Endothelial cell of umbilical vein (primary cell): ENCODE results near the gene TSKU. TPM values are rescaled to one million over a fixed set of nuclear protein-coding genes. Genes with fewer than 3 reads are reported as not detected.

ENCODE experiments used
- BruUV-seq: library from RNA; stranded (reverse); fragments of 400-500 nt; replicated peaks from 2 replicates; lab custom pipeline; 2021; lab: Mats Ljungman, UMichigan
- CTCF ChIA-PET: fragments of 300-600, 350-600 bp; sonication (Branson Sonifier 250); formaldehyde crosslinking; loops from one replicate; lab custom pipeline; 2021; ENCODE audit warnings: antibody characterized with exemption, inconsistent platforms; lab: Charles Lee
- POLR2A ChIA-PET: fragments of 300-600, 350-600 bp; sonication (Branson Sonifier 250); formaldehyde crosslinking; loops from one replicate; lab custom pipeline; 2021; ENCODE audit warnings: antibody characterized with exemption, inconsistent platforms; lab: Charles Lee
- DNase-seq: peaks from one replicate; pipeline ENCODE4 v3.0.0-alpha.2; 2011; ENCODE audit warnings: low read depth, low spot score
- FAIRE-seq: peaks from 2 replicates; lab custom pipeline; 2011; peaks lifted over from hg19 to GRCh38; lab: Jason Lieb, UNC
- H2AFZ ChIP-seq: 2 replicates; pipeline ENCODE4 v1.6.0; 2012; ENCODE audit warnings: low read depth, low read length, control low read depth, inconsistent platforms
- H3K27ac ChIP-seq: 2 replicates; pipeline ENCODE4 v1.5.1; 2011; ENCODE audit warnings: low read depth, mild to moderate bottlenecking, control low read depth, low read length, moderate library complexity; ENCODE audit not compliant: insufficient read depth
- H3K27me3 ChIP-seq, 2 experiments: 2 replicates each; pipeline versions ENCODE4 v1.6.0 to v1.6.1; 2011; ENCODE audit warnings: low read length in 2 of 2, mixed read lengths in 1 of 2; ENCODE audit not compliant: control insufficient read depth in 2 of 2, insufficient read depth in 2 of 2
- H3K36me3 ChIP-seq, 2 experiments: 2 replicates in 1 of 2; 3 replicates in 1 of 2; pipeline ENCODE4 v1.5.1; 2011; ENCODE audit warnings: low read length in 2 of 2, mild to moderate bottlenecking in 1 of 2, moderate library complexity in 1 of 2; ENCODE audit not compliant: control insufficient read depth in 2 of 2, insufficient read depth in 2 of 2; ENCODE audit errors: extremely low read depth in 1 of 2
- H3K4me1 ChIP-seq: 3 replicates; pipeline ENCODE4 v1.5.1; 2011; ENCODE audit warnings: mild to moderate bottlenecking, low read length; ENCODE audit not compliant: control insufficient read depth, insufficient read depth; ENCODE audit errors: extremely low read depth
- H3K4me2 ChIP-seq: 2 replicates; pipeline ENCODE4 v1.6.1; 2011; ENCODE audit warnings: low read length, control low read depth, mixed read lengths; ENCODE audit not compliant: insufficient read depth
- H3K4me3 ChIP-seq, 3 experiments: fragments of 200-600 bp in 1 of 3; sonication (generic), shearing (Covaris generic) in 1 of 3; replicated peaks in 1 of 3; 2 replicates each; pipeline ENCODE4 v1.5.1; 2011 to 2016; ENCODE audit warnings: control low read depth in 3 of 3, low read length in 3 of 3, mild to moderate bottlenecking in 2 of 3, inconsistent platforms in 1 of 3, low read depth in 1 of 3, moderate library complexity in 1 of 3; ENCODE audit not compliant: insufficient read depth in 1 of 3
- H3K79me2 ChIP-seq: 2 replicates; pipeline ENCODE4 v1.6.0; 2012; ENCODE audit warnings: low read length, inconsistent platforms; ENCODE audit not compliant: control insufficient read depth, insufficient read depth
- H3K9ac ChIP-seq: replicated peaks from 2 replicates; pipeline ENCODE3; 2011; ENCODE audit warnings: low read length, control low read depth; ENCODE audit not compliant: insufficient read depth; ENCODE audit errors: extremely low read depth
- H3K9me1 ChIP-seq: replicated peaks from 3 replicates; pipeline ENCODE4 v1.6.0; 2011; ENCODE audit warnings: mild to moderate bottlenecking, low read length; ENCODE audit not compliant: control insufficient read depth, insufficient read depth; ENCODE audit errors: extremely low read depth
- H3K9me3 ChIP-seq: replicated peaks from 2 replicates; pipeline ENCODE4 v1.5.1; 2012; ENCODE audit warnings: low read length, inconsistent platforms; ENCODE audit not compliant: control insufficient read depth, insufficient read depth
- H4K20me1 ChIP-seq: replicated peaks from 2 replicates; pipeline ENCODE3; 2011; ENCODE audit warnings: mild to moderate bottlenecking, low read length; ENCODE audit not compliant: control insufficient read depth, insufficient read depth; ENCODE audit errors: extremely low read depth
- CTCF ChIP-seq, 2 donors: IDR thresholded peaks; 1 replicate in 1 of 2; 2 replicates in 1 of 2; pipeline ENCODE4 v1.5.1; 2011; ENCODE audit warnings: low read length in 2 of 2, mild to moderate bottlenecking in 2 of 2, moderate library complexity in 2 of 2, control low read depth in 1 of 2, inconsistent platforms in 1 of 2, low read depth in 1 of 2; ENCODE audit not compliant: insufficient read depth in 1 of 2; ENCODE audit errors: extremely low read depth in 1 of 2
- EZH2 ChIP-seq: IDR thresholded peaks from 2 replicates; pipeline ENCODE4 v1.6.1; 2012; ENCODE audit warnings: borderline replicate concordance, low read depth, mild to moderate bottlenecking, moderate library complexity, low read length, inconsistent platforms; ENCODE audit not compliant: severe bottlenecking
- FOS ChIP-seq: IDR thresholded peaks from 2 replicates; pipeline ENCODE4 v1.6.1; 2011; ENCODE audit warnings: mild to moderate bottlenecking, low read length, moderate library complexity, borderline replicate concordance; ENCODE audit not compliant: insufficient read depth
- JUN ChIP-seq: IDR thresholded peaks from 2 replicates; pipeline ENCODE4 v1.6.1; 2011; ENCODE audit warnings: borderline replicate concordance, low read depth; ENCODE audit not compliant: insufficient read length, insufficient read depth
- MAX ChIP-seq: IDR thresholded peaks from 2 replicates; pipeline ENCODE4 v1.6.1; 2011; ENCODE audit not compliant: insufficient read depth, insufficient read length
- MYC ChIP-seq: IDR thresholded peaks from one replicate; pipeline ENCODE4 v1.6.1; 2011; ENCODE audit warnings: mild to moderate bottlenecking, low read depth, low read length
- POLR2AphosphoS5 ChIP-seq: IDR thresholded peaks from 2 replicates; pipeline ENCODE4 v1.6.1; 2012; ENCODE audit warnings: low read depth, mild to moderate bottlenecking, control low read depth, low read length, moderate library complexity; ENCODE audit not compliant: insufficient read depth
- dilution Hi-C: fragments of 300-500 bp; cut with MboI; formaldehyde crosslinking; loops from one replicate; pipeline ENCODE4 v1.15.0; 2019; ENCODE audit warnings: low sequenced_read_pairs; ENCODE audit not compliant: extremely low pct_ligation_motif_present
- intact Hi-C: fragments of 100-400 bp; cut with micrococcal nuclease; formaldehyde crosslinking; loops from one replicate; pipeline ENCODE4 v1.10.0; 2022
- polyA plus RNA-seq, 4 experiments: library from polyadenylated mRNA; depleted of rRNA in 3 of 4; stranded (reverse) in 3 of 4; unstranded in 1 of 4; fragments of >200 nt; gene quantifications; 2 replicates each; pipeline versions ENCODE4 v1.2.1 to v1.2.3, GENCODE V29; 2011 to 2012; ENCODE audit warnings: missing spikeins in 1 of 4
- total RNA-seq: library from RNA; stranded (reverse); gene quantifications from 2 replicates; pipeline ENCODE4 v1.2.3, GENCODE V29; 2021

Gene TSKU
- total and polyA plus RNA-seq, 2 donors (not counting 3 experiments of a cell fraction or from before 2014, with no cell fraction given) = 16.2 to 21.2 TPM

- TF ChIP-seq JUN (peak; percentile 6), MAX (no peak), POLR2AphosphoS5 (peak; percentile 53)
- ChIA-PET CTCF (interaction anchor here (0.7 to 2.2 kb wide), 7 partner anchors 15 to 156 kb away, joined by 3 to 7 read pairs (median 4); no protein-coding TSS in a partner anchor), POLR2A (no interaction called here)
- dilution Hi-C loops = no loop called here
- H3K4me2 ChIP-seq = peak overlapping the region; percentile 50
- H3K4me3 ChIP-seq = no peak overlapping the region
- H3K9me3 ChIP-seq = no peaks in the 10 kb centered on the region
- no TSS peak for BruUV-seq
- no peaks in the 10 kb centered on the region for H3K79me2 ChIP-seq
- FAIRE-seq (peak; percentile 96), DNase-seq (peak; percentile 85)
- no peaks in the 10 kb centered on the region for H3K27me3 ChIP-seq
- H2AFZ ChIP-seq = peak overlapping the region; percentile 45
- no peaks in the 10 kb centered on the region for H4K20me1 ChIP-seq
- peak overlapping the region; percentile 42 for H3K27ac ChIP-seq
- peaks cover 23% of the 10 kb centered on the region for H3K4me1 ChIP-seq
- no peak overlapping the region for H3K9ac ChIP-seq
- no peaks in the 10 kb centered on the region for H3K9me1 ChIP-seq
- no peaks in the 10 kb centered on the region for H3K36me3 ChIP-seq
- intact Hi-C loops = loop anchor here (1.0 to 2.0 kb wide), 3 partner anchors 21 to 35 kb away; no protein-coding TSS in a partner anchor
Observed at GRCh38 chr11:76763573-76764346, 19.4 kb upstream of the TSKU start.

- intact Hi-C loops = no loop called here
- dilution Hi-C loops = no loop called here
Observed at GRCh38 chr11:76764941-76765665, 18.1 kb upstream of the TSKU start.

More at GRCh38 chr11:76764941-76765665, 18.1 kb upstream of the TSKU start:
- H3K27ac ChIP-seq = no peak overlapping the region
- CTCF ChIA-PET = interaction anchor here (0.6 to 2.2 kb wide), 2 partner anchors 31 to 34 kb away, joined by 3 to 7 read pairs; no protein-coding TSS in a partner anchor
- no TSS peak for BruUV-seq
- no peaks in the 10 kb centered on the region for H3K36me3 ChIP-seq
- no peak overlapping the region for H3K4me3 ChIP-seq
- DNase-seq = no peak
- peaks cover 26% of the 10 kb centered on the region for H3K4me1 ChIP-seq
- no peaks in the 10 kb centered on the region for H4K20me1 ChIP-seq
- H3K79me2 ChIP-seq = no peaks in the 10 kb centered on the region
- H3K27me3 ChIP-seq = no peaks in the 10 kb centered on the region
- no peak for FAIRE-seq
- no peaks in the 10 kb centered on the region for H3K9me1 ChIP-seq
- TF ChIP-seq MYC = no peak
- TF ChIP-seq EZH2 = no peak
- no peak for TF ChIP-seq CTCF (IDR thresholded peaks at IDR 0.05; ENCODE audit: extremely low read depth in 1 of 2, insufficient read depth in 1 of 2, low read depth in 1 of 2, low read length in 2 of 2)
- no peak for TF ChIP-seq MAX
- TF ChIP-seq FOS = no peak
- H3K9ac ChIP-seq = no peak overlapping the region
- H3K4me2 ChIP-seq = no peak overlapping the region
- POLR2A ChIA-PET = no interaction called here
- no peak overlapping the region for H2AFZ ChIP-seq
- H3K9me3 ChIP-seq = no peaks in the 10 kb centered on the region
